Kidney epithelial cell (primary cell): ENCODE measurements around the gene C1QTNF5. TPM values are rescaled to one million over a fixed set of nuclear protein-coding genes. Genes with fewer than 3 reads are reported as not detected.

Source experiments
- DNase-seq: peaks from one replicate; pipeline ENCODE4 v3.0.0-alpha.2; 2010; ENCODE audit warnings: low read depth
- H3K27me3 ChIP-seq: 2 replicates; pipeline ENCODE4 v1.6.0; 2011; ENCODE audit warnings: low read length; ENCODE audit not compliant: control insufficient read depth, insufficient read depth
- H3K36me3 ChIP-seq: 2 replicates; pipeline ENCODE4 v1.5.1; 2011; ENCODE audit warnings: low read length; ENCODE audit not compliant: control insufficient read depth, insufficient read depth
- H3K4me3 ChIP-seq: 2 replicates; pipeline ENCODE4 v1.5.1; 2011; ENCODE audit warnings: low read depth, mild to moderate bottlenecking, control low read depth, low read length
- total RNA-seq: library from RNA; depleted of rRNA; stranded (reverse); fragments of >200 nt; gene quantifications from 2 replicates; pipeline ENCODE4 v1.2.3, GENCODE V29; 2015
- TF ChIP-seq, protein P1 (sequence below): IDR thresholded peaks from 2 replicates; pipeline ENCODE4 v1.5.1; 2011; ENCODE audit warnings: mild to moderate bottlenecking, moderate library complexity, low read length, control low read depth, inconsistent platforms; ENCODE audit not compliant: insufficient read depth, poor library complexity, severe bottlenecking

C1QTNF5 gene
- total RNA-seq, 1 donor from 2014 or later, result 2.9 TPM

DNA sequence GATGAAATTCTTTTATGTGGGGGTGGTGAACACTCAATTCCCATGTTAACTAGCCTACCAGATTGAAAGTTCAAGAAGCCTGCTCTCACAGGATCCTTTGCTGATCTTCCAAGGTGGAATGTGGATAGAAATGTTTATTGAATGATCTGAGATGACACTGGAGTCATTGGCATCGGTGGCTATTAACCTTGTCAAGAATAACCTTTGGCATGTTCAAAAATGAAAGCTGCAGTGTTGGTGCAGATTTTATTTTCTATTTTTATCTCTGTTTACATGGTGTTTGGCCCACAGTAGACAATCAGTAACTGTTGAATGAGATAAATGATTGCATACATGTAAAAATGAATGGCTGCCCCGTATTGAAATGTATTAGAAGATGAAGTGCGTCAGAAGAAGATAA lies 42.7 kb downstream of the C1QTNF5 start:
- TF ChIP-seq, protein P1, sequence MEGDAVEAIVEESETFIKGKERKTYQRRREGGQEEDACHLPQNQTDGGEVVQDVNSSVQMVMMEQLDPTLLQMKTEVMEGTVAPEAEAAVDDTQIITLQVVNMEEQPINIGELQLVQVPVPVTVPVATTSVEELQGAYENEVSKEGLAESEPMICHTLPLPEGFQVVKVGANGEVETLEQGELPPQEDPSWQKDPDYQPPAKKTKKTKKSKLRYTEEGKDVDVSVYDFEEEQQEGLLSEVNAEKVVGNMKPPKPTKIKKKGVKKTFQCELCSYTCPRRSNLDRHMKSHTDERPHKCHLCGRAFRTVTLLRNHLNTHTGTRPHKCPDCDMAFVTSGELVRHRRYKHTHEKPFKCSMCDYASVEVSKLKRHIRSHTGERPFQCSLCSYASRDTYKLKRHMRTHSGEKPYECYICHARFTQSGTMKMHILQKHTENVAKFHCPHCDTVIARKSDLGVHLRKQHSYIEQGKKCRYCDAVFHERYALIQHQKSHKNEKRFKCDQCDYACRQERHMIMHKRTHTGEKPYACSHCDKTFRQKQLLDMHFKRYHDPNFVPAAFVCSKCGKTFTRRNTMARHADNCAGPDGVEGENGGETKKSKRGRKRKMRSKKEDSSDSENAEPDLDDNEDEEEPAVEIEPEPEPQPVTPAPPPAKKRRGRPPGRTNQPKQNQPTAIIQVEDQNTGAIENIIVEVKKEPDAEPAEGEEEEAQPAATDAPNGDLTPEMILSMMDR, result no peak
- H3K27me3 ChIP-seq, result no peaks in the 10 kb centered on the region
- no peak overlapping the region for H3K4me3 ChIP-seq
- H3K36me3 ChIP-seq, result peaks cover 2% of the 10 kb centered on the region
- no peak for DNase-seq

DNA sequence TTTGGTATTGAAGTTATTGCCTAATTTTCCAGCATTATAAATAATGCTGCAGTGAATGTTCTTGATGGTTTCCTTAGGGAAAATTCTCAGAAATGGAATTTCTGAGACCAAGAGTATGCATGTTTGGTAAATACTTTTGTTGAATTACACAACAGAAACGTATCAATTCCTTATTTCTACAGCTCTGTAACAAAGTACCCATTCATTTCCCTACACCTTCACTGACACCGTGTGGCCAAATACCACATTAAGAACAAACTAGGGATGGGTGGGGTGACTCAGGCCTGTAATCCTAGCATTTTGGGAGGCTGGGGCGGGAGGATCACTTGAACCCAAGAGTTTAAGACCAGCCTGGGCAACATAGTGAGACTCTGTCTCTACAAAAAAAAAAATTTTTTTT lies 45.5 kb downstream of the C1QTNF5 start:
- TF ChIP-seq, protein P1, result no peak
- no peak for DNase-seq
- H3K36me3 ChIP-seq, result peaks cover 1% of the 10 kb centered on the region
- H3K27me3 ChIP-seq, result no peaks in the 10 kb centered on the region
- no peak overlapping the region for H3K4me3 ChIP-seq

DNA sequence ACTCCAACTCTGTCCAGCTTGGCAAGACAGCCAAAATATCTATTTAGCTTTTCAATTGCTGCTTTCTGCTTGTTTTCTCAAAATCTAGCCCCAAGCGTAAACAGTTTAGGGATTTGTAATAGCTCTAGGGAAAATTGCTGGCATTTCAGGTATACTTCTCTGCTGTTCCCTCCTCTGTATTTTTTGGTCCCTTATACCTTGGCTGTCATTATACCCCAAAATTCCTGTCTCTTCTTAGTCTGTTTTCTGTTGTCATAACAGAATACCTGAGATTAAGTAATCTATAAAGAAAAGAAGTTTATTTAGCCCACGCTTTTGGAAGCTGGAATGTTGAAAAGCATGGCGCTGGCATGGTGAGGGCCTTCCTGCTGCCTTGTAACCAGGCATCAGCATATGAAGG lies 47.2 kb downstream of the C1QTNF5 start:
- Histone ChIP-seq H3K4me3 (no peak overlapping the region), H3K27me3 (no peaks in the 10 kb centered on the region), H3K36me3 (no peaks in the 10 kb centered on the region)
- TF ChIP-seq, protein P1, result no peak
- no peak for DNase-seq

DNA sequence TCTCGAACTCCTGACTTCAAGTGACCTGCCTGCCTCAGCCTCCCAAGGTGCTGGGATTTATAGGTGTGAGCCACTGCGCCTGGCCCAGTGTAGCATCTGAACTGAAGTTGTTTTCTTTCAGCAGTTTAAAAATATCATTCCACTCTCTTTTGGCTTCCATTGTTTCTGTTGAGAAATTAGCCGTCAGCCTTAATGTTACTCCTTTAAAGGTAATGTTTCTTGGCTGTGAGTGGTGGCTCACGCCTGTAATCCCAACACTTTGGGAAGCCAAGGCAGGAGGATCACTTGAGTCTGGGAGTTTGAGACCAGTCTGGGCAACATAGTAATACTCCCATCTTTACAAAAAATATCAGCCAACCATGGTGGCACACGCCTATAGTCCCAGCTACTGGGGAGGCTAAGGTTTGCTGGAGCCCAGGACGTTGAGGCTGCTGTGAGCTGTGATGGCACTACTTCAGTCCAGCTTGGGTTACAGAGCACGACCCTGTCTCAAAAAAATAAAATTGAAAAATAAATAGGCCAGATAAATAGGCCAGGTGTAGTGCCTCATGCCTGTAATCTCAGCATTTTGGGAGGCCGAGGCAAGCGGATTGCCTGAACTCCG lies 49.7 kb downstream of the C1QTNF5 start:
- no peak for DNase-seq
- no peaks in the 10 kb centered on the region for H3K27me3 ChIP-seq
- H3K4me3 ChIP-seq, result no peak overlapping the region
- TF ChIP-seq, protein P1, result no peak
- H3K36me3 ChIP-seq, result no peaks in the 10 kb centered on the region

Other genes starting within 250 kb of the C1QTNF5 start
- gene DPAGT1, start 239.0 kb downstream of the C1QTNF5 start, total RNA-seq, result 16.4 and 26.6 TPM in 2 replicates
- gene C2CD2L, start 233.5 kb downstream of the C1QTNF5 start, total RNA-seq, result 11.8 and 12.7 TPM in 2 replicates
- 25.0 and 28.8 TPM in 2 replicates for gene HINFP, start 219.3 kb downstream of the C1QTNF5 start, total RNA-seq
- gene ABCG4, start 191.8 kb downstream of the C1QTNF5 start, total RNA-seq, result 0.13 and 0.82 TPM in 2 replicates
- gene NLRX1, start 172.2 kb downstream of the C1QTNF5 start, total RNA-seq, result 10.6 and 15.0 TPM in 2 replicates
- not detected in 2 replicates for gene NHERF4, start 155.4 kb downstream of the C1QTNF5 start, total RNA-seq
- 22.5 and 23.7 TPM in 2 replicates for gene CBL, start 134.5 kb downstream of the C1QTNF5 start, total RNA-seq
- gene MCAM, start 23.8 kb downstream of the C1QTNF5 start, total RNA-seq, result 563 and 601 TPM in 2 replicates
- gene RNF26, start 6.4 kb downstream of the C1QTNF5 start, total RNA-seq, result 17.8 and 20.5 TPM in 2 replicates
- gene MFRP, start 5.8 kb upstream of the C1QTNF5 start, total RNA-seq, result not detected in 2 replicates
- 1.6 and 2.0 TPM in 2 replicates for gene USP2, start 40.8 kb upstream of the C1QTNF5 start, total RNA-seq
- 5.4 and 9.7 TPM in 2 replicates for gene THY1, start 82.3 kb upstream of the C1QTNF5 start, total RNA-seq